Measurements from ENCODE around the gene SRR. TPM values are rescaled to one million over a fixed set of nuclear protein-coding genes. Genes with fewer than 3 reads are reported as not detected.

The SRR gene
- total and polyA plus RNA-seq, 10 of the 15 experiments (the other 5 are each of a cell fraction or from before 2014, with no cell fraction given): 11.7 to 33.9 (median 20.2) TPM

GRCh38 chr17:2303204-2304188 lies at the start of gene SRR, which contains the start of gene SMG6 (continued):
- no peak for TF ChIP-seq REST (IDR thresholded peaks at IDR 0.05; ENCODE audit: low read depth, low read length)
- TF ChIP-seq SMARCA5 (IDR thresholded peaks at IDR 0.05): peak; percentile 94
- TF ChIP-seq BCLAF1 (IDR thresholded peaks at IDR 0.05): no peak
- TF ChIP-seq, protein P1, sequence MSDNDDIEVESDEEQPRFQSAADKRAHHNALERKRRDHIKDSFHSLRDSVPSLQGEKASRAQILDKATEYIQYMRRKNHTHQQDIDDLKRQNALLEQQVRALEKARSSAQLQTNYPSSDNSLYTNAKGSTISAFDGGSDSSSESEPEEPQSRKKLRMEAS (IDR thresholded peaks at IDR 0.05; ENCODE audit: low read depth, low read length): no peak
- no peak for TF ChIP-seq CEBPB (IDR thresholded peaks at IDR 0.05; ENCODE audit: borderline replicate concordance in 1 of 2, low read depth in 2 of 2, low read length in 2 of 2)
- no peak for TF ChIP-seq TBL1XR1 (IDR thresholded peaks at IDR 0.05; ENCODE audit: low read depth, low read length)
- TF ChIP-seq CHD1 (IDR thresholded peaks at IDR 0.05; ENCODE audit: low read depth, low read length): no peak
- TF ChIP-seq SPI1 (IDR thresholded peaks at IDR 0.05; ENCODE audit: borderline replicate concordance, insufficient read depth, low read depth, low read length): no peak
- TF ChIP-seq SP1 (IDR thresholded peaks at IDR 0.05; ENCODE audit: low read depth, low read length): no peak
- no peak for TF ChIP-seq SUZ12 (IDR thresholded peaks at IDR 0.05; ENCODE audit: unreplicated experiment)
- no peak for TF ChIP-seq ZNF274 (IDR thresholded peaks at IDR 0.05; ENCODE audit: insufficient read depth, insufficient read length)
- TF ChIP-seq, protein P2, sequence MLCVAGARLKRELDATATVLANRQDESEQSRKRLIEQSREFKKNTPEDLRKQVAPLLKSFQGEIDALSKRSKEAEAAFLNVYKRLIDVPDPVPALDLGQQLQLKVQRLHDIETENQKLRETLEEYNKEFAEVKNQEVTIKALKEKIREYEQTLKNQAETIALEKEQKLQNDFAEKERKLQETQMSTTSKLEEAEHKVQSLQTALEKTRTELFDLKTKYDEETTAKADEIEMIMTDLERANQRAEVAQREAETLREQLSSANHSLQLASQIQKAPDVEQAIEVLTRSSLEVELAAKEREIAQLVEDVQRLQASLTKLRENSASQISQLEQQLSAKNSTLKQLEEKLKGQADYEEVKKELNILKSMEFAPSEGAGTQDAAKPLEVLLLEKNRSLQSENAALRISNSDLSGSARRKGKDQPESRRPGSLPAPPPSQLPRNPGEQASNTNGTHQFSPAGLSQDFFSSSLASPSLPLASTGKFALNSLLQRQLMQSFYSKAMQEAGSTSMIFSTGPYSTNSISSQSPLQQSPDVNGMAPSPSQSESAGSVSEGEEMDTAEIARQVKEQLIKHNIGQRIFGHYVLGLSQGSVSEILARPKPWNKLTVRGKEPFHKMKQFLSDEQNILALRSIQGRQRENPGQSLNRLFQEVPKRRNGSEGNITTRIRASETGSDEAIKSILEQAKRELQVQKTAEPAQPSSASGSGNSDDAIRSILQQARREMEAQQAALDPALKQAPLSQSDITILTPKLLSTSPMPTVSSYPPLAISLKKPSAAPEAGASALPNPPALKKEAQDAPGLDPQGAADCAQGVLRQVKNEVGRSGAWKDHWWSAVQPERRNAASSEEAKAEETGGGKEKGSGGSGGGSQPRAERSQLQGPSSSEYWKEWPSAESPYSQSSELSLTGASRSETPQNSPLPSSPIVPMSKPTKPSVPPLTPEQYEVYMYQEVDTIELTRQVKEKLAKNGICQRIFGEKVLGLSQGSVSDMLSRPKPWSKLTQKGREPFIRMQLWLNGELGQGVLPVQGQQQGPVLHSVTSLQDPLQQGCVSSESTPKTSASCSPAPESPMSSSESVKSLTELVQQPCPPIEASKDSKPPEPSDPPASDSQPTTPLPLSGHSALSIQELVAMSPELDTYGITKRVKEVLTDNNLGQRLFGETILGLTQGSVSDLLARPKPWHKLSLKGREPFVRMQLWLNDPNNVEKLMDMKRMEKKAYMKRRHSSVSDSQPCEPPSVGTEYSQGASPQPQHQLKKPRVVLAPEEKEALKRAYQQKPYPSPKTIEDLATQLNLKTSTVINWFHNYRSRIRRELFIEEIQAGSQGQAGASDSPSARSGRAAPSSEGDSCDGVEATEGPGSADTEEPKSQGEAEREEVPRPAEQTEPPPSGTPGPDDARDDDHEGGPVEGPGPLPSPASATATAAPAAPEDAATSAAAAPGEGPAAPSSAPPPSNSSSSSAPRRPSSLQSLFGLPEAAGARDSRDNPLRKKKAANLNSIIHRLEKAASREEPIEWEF (IDR thresholded peaks at IDR 0.05; ENCODE audit: insufficient replicate concordance, low read depth, low read length): no peak
- TF ChIP-seq BACH1 (IDR thresholded peaks at IDR 0.05; ENCODE audit: borderline replicate concordance): no peak
- TF ChIP-seq, protein P3, sequence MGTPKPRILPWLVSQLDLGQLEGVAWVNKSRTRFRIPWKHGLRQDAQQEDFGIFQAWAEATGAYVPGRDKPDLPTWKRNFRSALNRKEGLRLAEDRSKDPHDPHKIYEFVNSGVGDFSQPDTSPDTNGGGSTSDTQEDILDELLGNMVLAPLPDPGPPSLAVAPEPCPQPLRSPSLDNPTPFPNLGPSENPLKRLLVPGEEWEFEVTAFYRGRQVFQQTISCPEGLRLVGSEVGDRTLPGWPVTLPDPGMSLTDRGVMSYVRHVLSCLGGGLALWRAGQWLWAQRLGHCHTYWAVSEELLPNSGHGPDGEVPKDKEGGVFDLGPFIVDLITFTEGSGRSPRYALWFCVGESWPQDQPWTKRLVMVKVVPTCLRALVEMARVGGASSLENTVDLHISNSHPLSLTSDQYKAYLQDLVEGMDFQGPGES (IDR thresholded peaks at IDR 0.05): no peak
- no peak for TF ChIP-seq NR2C1 (IDR thresholded peaks at IDR 0.05)
